WTC11 (cell line): ENCODE results near the gene ESYT2. TPM values are rescaled to one million over a fixed set of nuclear protein-coding genes. Genes with fewer than 3 reads are reported as not detected.
A peak's percentile ranks its signal among the peaks of the same experiment; 100 is the strongest.

Experiments
- ATAC-seq: fragments of 200-7000 bp; cut with Tn5 transposase; 2 replicates; pipeline ENCODE4 v1.10.0; 2021; ENCODE audit warnings: mild to moderate bottlenecking, moderate library complexity
- CTCF ChIA-PET: fragments of 300-600 bp; sonication (Branson Sonifier 250); formaldehyde crosslinking; loops from one replicate; lab custom pipeline; 2021; ENCODE audit warnings: antibody characterized with exemption; lab: Charles Lee
- POLR2A ChIA-PET: fragments of 350-600 bp; sonication (Branson Sonifier 250); formaldehyde crosslinking; loops from one replicate; lab custom pipeline; 2021; ENCODE audit warnings: antibody characterized with exemption; lab: Charles Lee
- DNase-seq: peaks from one replicate; pipeline ENCODE4 v3.0.0; 2021; ENCODE audit warnings: low spot score
- H3K27ac Mint-ChIP-seq: 2 replicates; pipeline ENCODE4 v1.8.0; 2021; ENCODE audit warnings: mixed read lengths
- H3K27me3 Mint-ChIP-seq: 2 replicates; pipeline ENCODE4 v1.8.0; 2021; ENCODE audit warnings: low read depth, mild to moderate bottlenecking, moderate library complexity, mixed read lengths
- H3K36me3 Mint-ChIP-seq: 2 replicates; pipeline ENCODE4 v1.8.0; 2021; ENCODE audit warnings: mixed read lengths
- H3K4me1 Mint-ChIP-seq: 2 replicates; pipeline ENCODE4 v1.8.0; 2022; ENCODE audit warnings: mixed read lengths
- H3K4me3 Mint-ChIP-seq: 2 replicates; pipeline ENCODE4 v1.8.0; 2021; ENCODE audit warnings: mild to moderate bottlenecking, moderate library complexity, mixed read lengths
- H3K9me3 Mint-ChIP-seq: 2 replicates; pipeline ENCODE4 v1.8.0; 2021; ENCODE audit warnings: mixed read lengths
- CREM ChIP-seq: sonication (generic); formaldehyde crosslinking; IDR thresholded peaks from 2 replicates; pipeline ENCODE4 v1.8.1; 2022; ENCODE audit warnings: mild to moderate bottlenecking, missing genetic modification reagents, moderate library complexity
- GABPB1 ChIP-seq: sonication (generic); formaldehyde crosslinking; IDR thresholded peaks from 2 replicates; pipeline ENCODE4 v1.8.1; 2023; ENCODE audit warnings: mild to moderate bottlenecking, missing genetic modification reagents
- NFE2L1 ChIP-seq: sonication (generic); formaldehyde crosslinking; IDR thresholded peaks from 2 replicates; pipeline ENCODE4 v1.8.1; 2023; ENCODE audit warnings: missing genetic modification reagents
- SMAD3 ChIP-seq: sonication (generic); formaldehyde crosslinking; IDR thresholded peaks from 2 replicates; pipeline ENCODE4 v1.8.0; 2022; ENCODE audit warnings: missing genetic modification reagents, mild to moderate bottlenecking, borderline replicate concordance
- SP1 ChIP-seq: sonication (generic); formaldehyde crosslinking; conservative IDR thresholded peaks from 2 replicates; pipeline ENCODE4 v1.8.1; 2022; ENCODE audit warnings: missing genetic modification reagents
- TEAD1 ChIP-seq: sonication (generic); formaldehyde crosslinking; IDR thresholded peaks from 2 replicates; pipeline ENCODE4 v1.8.0; 2022; ENCODE audit warnings: mild to moderate bottlenecking, missing genetic modification reagents
- ZNF263 ChIP-seq: sonication (generic); formaldehyde crosslinking; IDR thresholded peaks from 2 replicates; pipeline ENCODE4 v1.8.1; 2022; ENCODE audit warnings: low read depth, mild to moderate bottlenecking, moderate library complexity, missing genetic modification reagents
- ZNF423 ChIP-seq: fragments of 250-450 bp; sonication (Bioruptor Pico); IDR thresholded peaks from 2 replicates; pipeline ENCODE4 v2.1.2; 2022; ENCODE audit warnings: mild to moderate bottlenecking, moderate library complexity
- total RNA-seq: library from RNA; stranded (reverse); gene quantifications from 3 replicates; pipeline ENCODE4 v1.2.3, GENCODE V29; 2021
- TF ChIP-seq, protein P1 (sequence below): sonication (generic); formaldehyde crosslinking; IDR thresholded peaks from 2 replicates; pipeline ENCODE4 v1.8.1; 2023; ENCODE audit warnings: mild to moderate bottlenecking, missing genetic modification reagents, borderline replicate concordance
- TF ChIP-seq, protein P2 (sequence below): fragments of 250-450 bp; sonication (Bioruptor Pico); IDR thresholded peaks from 2 replicates; pipeline ENCODE4 v1.8.0; 2021; ENCODE audit warnings: mild to moderate bottlenecking
- TF ChIP-seq, protein P3 (sequence below): sonication (generic); formaldehyde crosslinking; IDR thresholded peaks from 2 replicates; pipeline ENCODE4 v1.8.0; 2022; ENCODE audit warnings: mild to moderate bottlenecking, missing genetic modification reagents
- TF ChIP-seq, protein P4 (sequence below): sonication (generic); formaldehyde crosslinking; IDR thresholded peaks from 2 replicates; pipeline ENCODE4 v1.8.0; 2022; ENCODE audit warnings: mild to moderate bottlenecking, missing genetic modification reagents
- TF ChIP-seq, protein P5 (sequence below): fragments of 250-450 bp; sonication (Bioruptor Pico); IDR thresholded peaks from 2 replicates; pipeline ENCODE4 v1.9.0; 2021; ENCODE audit warnings: mild to moderate bottlenecking
- TF ChIP-seq, protein P6 (sequence below): fragments of 250-450 bp; sonication (Bioruptor Pico); IDR thresholded peaks from 2 replicates; pipeline ENCODE4 v1.9.0; 2021; ENCODE audit warnings: mild to moderate bottlenecking, borderline replicate concordance

ESYT2 gene
- total RNA-seq, 1 experiment from 2014 or later = 45.1 TPM

DNA sequence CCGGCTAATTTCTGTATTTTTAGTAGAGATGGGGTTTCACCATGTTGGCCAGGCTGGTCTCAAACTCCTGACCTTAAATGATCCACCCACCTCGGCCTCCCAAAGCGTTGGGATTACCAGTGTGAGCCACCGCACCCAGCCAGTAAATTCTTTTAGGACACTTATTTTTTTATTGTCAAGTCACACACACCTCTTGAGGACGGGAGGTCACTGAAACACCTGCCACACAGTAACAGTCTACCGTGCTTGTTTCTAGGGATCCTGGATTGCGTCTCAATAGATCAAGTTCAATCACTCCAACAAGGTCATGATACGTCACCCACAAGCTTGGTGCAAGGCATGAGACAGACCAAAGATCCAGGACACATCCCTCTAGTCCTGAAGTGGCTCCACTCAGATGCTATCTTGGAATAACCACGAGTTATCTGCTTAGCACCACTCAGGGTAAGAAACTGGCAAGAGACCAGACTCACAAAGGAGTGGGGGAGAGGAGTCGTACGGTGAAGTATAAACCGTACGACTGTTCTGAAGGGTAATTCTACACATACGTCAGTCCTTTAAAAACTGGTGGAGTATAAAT is 65.8 kb downstream of the ESYT2 start (continued):
- TF ChIP-seq ZNF263 = no peak
- TF ChIP-seq ZNF423 (CRISPR knock-in tag) = no peak
- TF ChIP-seq, protein P1, sequence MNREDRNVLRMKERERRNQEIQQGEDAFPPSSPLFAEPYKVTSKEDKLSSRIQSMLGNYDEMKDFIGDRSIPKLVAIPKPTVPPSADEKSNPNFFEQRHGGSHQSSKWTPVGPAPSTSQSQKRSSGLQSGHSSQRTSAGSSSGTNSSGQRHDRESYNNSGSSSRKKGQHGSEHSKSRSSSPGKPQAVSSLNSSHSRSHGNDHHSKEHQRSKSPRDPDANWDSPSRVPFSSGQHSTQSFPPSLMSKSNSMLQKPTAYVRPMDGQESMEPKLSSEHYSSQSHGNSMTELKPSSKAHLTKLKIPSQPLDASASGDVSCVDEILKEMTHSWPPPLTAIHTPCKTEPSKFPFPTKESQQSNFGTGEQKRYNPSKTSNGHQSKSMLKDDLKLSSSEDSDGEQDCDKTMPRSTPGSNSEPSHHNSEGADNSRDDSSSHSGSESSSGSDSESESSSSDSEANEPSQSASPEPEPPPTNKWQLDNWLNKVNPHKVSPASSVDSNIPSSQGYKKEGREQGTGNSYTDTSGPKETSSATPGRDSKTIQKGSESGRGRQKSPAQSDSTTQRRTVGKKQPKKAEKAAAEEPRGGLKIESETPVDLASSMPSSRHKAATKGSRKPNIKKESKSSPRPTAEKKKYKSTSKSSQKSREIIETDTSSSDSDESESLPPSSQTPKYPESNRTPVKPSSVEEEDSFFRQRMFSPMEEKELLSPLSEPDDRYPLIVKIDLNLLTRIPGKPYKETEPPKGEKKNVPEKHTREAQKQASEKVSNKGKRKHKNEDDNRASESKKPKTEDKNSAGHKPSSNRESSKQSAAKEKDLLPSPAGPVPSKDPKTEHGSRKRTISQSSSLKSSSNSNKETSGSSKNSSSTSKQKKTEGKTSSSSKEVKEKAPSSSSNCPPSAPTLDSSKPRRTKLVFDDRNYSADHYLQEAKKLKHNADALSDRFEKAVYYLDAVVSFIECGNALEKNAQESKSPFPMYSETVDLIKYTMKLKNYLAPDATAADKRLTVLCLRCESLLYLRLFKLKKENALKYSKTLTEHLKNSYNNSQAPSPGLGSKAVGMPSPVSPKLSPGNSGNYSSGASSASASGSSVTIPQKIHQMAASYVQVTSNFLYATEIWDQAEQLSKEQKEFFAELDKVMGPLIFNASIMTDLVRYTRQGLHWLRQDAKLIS = no peak
- TF ChIP-seq SP1 (CRISPR knock-in tag) = no peak
- TF ChIP-seq, protein P2, sequence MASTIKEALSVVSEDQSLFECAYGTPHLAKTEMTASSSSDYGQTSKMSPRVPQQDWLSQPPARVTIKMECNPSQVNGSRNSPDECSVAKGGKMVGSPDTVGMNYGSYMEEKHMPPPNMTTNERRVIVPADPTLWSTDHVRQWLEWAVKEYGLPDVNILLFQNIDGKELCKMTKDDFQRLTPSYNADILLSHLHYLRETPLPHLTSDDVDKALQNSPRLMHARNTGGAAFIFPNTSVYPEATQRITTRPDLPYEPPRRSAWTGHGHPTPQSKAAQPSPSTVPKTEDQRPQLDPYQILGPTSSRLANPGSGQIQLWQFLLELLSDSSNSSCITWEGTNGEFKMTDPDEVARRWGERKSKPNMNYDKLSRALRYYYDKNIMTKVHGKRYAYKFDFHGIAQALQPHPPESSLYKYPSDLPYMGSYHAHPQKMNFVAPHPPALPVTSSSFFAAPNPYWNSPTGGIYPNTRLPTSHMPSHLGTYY (CRISPR knock-in tag) = no peak

DNA sequence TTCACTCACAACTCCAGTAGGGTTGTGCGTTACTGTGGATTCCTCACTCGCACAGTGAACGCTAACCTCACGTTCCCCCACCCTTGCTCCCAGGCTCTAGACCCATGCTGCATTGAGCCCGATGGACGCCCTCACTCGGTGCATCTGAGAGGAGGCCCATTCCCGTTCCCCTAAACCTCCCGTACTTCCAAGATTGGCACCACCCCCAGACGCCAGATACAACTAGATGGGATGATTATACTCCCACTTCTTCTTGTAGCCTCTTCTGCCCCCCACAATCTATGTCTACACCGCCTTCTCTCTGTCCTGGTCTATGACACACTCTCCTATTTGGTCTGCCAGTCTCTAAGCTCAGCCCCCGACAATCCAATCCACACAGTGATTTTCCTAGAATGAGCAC is 67.4 kb downstream of the ESYT2 start:
- no peaks in the 10 kb centered on the region for H3K27me3 Mint-ChIP-seq
- H3K27ac Mint-ChIP-seq = peak overlapping the region; percentile 41

More for the DNA sequence above, 67.4 kb downstream of the ESYT2 start:
- ChIA-PET POLR2A (interaction anchor here (0.5 kb wide), 1 partner anchor 198 kb away, joined by 5 read pairs; no protein-coding TSS in a partner anchor), CTCF (interaction anchor here (1.6 kb wide), 1 partner anchor 215 kb away, joined by 4 read pairs; no protein-coding TSS in a partner anchor)
- peaks cover 64% of the 10 kb centered on the region for H3K36me3 Mint-ChIP-seq
- TF ChIP-seq CREM (no peak), GABPB1 (no peak), TEAD1 (CRISPR knock-in tag) (no peak), SMAD3 (CRISPR knock-in tag) (no peak), NFE2L1 (CRISPR knock-in tag) (no peak)
- TF ChIP-seq, protein P3, sequence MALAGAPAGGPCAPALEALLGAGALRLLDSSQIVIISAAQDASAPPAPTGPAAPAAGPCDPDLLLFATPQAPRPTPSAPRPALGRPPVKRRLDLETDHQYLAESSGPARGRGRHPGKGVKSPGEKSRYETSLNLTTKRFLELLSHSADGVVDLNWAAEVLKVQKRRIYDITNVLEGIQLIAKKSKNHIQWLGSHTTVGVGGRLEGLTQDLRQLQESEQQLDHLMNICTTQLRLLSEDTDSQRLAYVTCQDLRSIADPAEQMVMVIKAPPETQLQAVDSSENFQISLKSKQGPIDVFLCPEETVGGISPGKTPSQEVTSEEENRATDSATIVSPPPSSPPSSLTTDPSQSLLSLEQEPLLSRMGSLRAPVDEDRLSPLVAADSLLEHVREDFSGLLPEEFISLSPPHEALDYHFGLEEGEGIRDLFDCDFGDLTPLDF (CRISPR knock-in tag) = no peak
- TF ChIP-seq, protein P4, sequence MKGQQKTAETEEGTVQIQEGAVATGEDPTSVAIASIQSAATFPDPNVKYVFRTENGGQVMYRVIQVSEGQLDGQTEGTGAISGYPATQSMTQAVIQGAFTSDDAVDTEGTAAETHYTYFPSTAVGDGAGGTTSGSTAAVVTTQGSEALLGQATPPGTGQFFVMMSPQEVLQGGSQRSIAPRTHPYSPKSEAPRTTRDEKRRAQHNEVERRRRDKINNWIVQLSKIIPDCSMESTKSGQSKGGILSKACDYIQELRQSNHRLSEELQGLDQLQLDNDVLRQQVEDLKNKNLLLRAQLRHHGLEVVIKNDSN (CRISPR knock-in tag) = no peak
- TF ChIP-seq, protein P5, sequence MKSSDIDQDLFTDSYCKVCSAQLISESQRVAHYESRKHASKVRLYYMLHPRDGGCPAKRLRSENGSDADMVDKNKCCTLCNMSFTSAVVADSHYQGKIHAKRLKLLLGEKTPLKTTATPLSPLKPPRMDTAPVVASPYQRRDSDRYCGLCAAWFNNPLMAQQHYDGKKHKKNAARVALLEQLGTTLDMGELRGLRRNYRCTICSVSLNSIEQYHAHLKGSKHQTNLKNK (CRISPR knock-in tag) = no peak
- TF ChIP-seq, protein P6, sequence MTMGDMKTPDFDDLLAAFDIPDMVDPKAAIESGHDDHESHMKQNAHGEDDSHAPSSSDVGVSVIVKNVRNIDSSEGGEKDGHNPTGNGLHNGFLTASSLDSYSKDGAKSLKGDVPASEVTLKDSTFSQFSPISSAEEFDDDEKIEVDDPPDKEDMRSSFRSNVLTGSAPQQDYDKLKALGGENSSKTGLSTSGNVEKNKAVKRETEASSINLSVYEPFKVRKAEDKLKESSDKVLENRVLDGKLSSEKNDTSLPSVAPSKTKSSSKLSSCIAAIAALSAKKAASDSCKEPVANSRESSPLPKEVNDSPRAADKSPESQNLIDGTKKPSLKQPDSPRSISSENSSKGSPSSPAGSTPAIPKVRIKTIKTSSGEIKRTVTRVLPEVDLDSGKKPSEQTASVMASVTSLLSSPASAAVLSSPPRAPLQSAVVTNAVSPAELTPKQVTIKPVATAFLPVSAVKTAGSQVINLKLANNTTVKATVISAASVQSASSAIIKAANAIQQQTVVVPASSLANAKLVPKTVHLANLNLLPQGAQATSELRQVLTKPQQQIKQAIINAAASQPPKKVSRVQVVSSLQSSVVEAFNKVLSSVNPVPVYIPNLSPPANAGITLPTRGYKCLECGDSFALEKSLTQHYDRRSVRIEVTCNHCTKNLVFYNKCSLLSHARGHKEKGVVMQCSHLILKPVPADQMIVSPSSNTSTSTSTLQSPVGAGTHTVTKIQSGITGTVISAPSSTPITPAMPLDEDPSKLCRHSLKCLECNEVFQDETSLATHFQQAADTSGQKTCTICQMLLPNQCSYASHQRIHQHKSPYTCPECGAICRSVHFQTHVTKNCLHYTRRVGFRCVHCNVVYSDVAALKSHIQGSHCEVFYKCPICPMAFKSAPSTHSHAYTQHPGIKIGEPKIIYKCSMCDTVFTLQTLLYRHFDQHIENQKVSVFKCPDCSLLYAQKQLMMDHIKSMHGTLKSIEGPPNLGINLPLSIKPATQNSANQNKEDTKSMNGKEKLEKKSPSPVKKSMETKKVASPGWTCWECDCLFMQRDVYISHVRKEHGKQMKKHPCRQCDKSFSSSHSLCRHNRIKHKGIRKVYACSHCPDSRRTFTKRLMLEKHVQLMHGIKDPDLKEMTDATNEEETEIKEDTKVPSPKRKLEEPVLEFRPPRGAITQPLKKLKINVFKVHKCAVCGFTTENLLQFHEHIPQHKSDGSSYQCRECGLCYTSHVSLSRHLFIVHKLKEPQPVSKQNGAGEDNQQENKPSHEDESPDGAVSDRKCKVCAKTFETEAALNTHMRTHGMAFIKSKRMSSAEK = no peak
- TF ChIP-seq, all 79 proteins: peak for 0
- no peak for DNase-seq
- ATAC-seq = no peak; the same call in 1 of the 2 replicates
- Mint-ChIP-seq H3K4me3 (no peak overlapping the region), H3K4me1 (peaks cover 5% of the 10 kb centered on the region; the same call in 1 of the 2 replicates), H3K9me3 (no peaks in the 10 kb centered on the region)
